SH-SY5Y (cell line): Measurements from ENCODE around the gene CHRND.

Experiments used
- GATA2 ChIP-seq: IDR thresholded peaks from 2 replicates; pipeline ENCODE4 v1.6.1; 2011; ENCODE audit warnings: mild to moderate bottlenecking, low read depth, low read length
- GATA3 ChIP-seq: IDR thresholded peaks from 2 replicates; pipeline ENCODE4 v1.6.1; 2011; ENCODE audit warnings: low read depth, mild to moderate bottlenecking, low read length, moderate library complexity

CHRND gene

GRCh38 chr2:232545511-232546375 is 19.8 kb downstream of the CHRND start:
- TF ChIP-seq GATA2 (no peak), GATA3 (no peak)

- TF ChIP-seq GATA3: no peak
- no peak for TF ChIP-seq GATA2
These were observed 22.0 kb downstream of the CHRND start for GRCh38 chr2:232547991-232548390.

- TF ChIP-seq GATA2 (no peak), GATA3 (no peak)
These were observed 23.8 kb downstream of the CHRND start for GRCh38 chr2:232549655-232550353.

DNA sequence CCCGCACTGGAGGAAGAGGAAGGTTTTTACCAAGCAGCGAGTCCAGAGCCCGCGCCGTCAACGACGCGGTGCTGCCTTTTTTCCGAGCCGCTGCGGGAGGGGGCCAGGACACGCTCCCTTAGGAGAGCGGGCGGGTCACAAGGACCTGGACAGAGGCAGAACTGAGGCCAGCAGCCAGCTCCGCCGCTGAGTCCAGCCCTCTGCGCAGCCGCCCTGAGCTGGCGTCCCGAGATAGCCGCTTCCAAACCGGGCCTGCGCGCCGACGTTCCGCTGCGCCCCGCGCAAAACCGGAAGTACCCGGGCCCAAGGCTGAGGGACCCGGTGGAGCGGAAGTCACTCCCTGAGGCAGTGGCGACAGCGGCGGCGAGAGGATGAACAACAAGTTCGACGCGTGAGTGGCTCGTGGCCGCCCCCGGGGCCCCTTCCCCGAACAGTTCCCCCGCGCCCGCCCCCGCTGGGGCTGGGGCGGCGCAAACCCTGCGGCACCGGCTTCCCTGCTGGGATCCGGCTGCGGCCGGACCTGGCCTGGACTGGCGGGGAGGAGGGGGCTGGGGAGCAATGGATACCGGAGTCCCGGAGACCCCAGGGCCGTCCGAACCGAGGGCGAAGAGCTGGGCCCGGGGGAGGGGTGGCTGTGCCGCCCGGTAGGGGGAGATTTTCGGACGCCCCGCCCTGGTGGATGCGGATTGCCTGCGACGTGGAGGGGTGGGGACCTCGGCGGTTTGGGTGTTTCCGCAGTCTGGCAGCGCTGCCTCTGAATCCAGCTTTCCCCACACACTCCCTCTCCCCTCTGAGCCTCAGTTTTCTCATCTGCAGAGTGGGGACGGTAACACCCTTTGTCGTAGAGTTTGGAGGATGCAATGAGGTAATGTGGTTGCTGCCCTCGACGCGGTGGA is 24.6 kb downstream of the CHRND start, which contains the start of the genes EIF4E2 and TIGD1:
TSS of gene EIF4E2 (plus strand) at position 336 of the 896 bp plus-strand sequence. CDS start at position 372, 36 bp downstream.
TSS of gene TIGD1 (minus strand) at position 204 of the 896 bp plus-strand sequence. CDS start 675 bp downstream, outside the sequence.
- TF ChIP-seq GATA3 (no peak), GATA2 (no peak)

GRCh38 chr2:232551250-232551638 is 25.3 kb downstream of the CHRND start:
- TF ChIP-seq GATA3 (no peak), GATA2 (no peak)

- TF ChIP-seq GATA2: no peak
These were observed 25.8 kb downstream of the CHRND start for GRCh38 chr2:232551776-232552175.

DNA sequence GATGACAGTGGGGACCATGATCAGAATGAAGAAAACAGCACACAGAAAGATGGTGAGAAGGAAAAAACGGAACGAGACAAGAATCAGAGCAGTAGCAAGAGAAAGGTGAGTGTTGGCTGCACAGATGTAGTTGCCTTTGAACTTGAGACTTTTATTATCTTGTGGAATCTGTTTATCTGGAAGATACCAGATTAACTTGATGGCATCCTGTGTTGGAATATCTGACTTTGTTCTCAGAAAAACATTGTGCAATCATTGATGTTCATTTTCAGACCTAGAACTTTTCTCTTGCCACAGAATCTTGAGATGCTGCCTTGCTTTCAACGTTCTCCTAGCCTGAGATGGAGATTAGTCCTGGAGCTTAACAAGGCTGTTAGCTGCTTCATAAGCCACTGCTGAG is 30.5 kb downstream of the CHRND start:
- TF ChIP-seq GATA3 (no peak), GATA2 (no peak)

DNA sequence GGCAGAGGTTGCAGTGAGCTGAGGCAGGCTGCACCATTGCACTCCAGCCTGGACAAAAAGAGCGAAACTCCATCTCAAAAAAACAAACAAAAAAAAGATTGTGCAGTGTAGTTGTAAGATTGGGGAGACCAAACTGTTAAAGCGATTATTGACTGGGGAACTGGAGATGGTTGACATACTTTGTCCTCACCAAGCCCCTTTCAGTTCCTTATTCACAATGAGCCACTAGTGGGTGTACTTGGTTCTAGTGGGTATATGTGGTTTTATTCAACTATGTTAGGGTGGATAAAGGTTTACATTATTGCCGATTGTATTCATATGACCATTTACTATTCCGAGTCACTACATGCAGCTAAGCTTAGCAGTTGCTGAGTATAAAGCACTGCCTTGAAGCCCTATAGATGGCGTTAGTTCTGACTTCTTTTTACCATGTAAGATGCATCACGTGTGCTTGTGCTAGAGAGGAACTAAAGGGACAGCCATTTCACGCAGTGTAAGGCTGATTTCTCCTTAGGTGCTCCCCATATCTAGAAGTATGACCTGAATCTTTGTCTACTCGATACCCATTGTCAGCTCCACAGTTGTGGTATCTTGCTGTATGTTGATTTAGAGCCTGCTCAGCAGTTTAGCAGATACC is 36.7 kb downstream of the CHRND start:
- TF ChIP-seq GATA3 (no peak), GATA2 (no peak)

DNA sequence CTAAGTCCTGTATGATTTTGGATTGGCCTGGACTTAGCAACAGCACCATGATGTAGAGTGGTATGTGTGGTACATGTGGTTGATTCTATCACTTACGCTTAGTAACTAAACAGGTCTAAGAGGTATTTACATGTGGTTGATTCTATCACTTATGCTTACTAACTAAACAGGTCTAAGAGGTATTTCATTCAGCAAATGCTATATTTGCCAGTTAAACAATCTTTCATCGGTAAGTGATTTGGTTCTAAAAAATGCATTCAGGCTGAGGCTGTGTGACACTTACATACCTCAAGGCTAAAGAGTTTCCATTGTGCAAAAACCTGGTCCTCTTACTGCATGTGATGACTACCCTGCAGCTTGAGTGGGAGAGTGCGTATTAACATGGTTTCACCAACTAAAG is 37.6 kb downstream of the CHRND start:
- TF ChIP-seq GATA3: no peak
- TF ChIP-seq GATA2: no peak

DNA sequence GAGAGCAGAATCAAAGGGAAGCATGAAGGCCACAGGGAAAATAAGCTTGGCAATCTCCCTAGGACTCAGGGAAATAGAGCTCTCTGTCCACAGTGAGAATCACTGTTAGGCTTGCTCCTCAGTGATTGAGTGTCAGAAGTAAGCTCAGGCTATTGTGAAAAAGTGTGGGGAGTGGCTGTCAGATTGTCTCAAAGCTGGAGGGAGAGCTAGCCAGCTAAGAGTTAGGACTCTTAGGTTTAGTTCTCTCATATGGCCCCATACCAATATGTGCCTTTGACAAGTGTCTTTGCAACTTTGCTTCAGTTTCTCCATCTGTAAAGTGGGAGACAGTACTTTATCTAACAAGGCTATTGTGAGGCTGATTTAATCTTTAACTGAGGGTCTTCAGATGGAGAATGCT is 41.8 kb downstream of the CHRND start:
- TF ChIP-seq GATA2: no peak
- TF ChIP-seq GATA3: no peak

GRCh38 chr2:232568161-232568560 is 42.2 kb downstream of the CHRND start:
- no peak for TF ChIP-seq GATA3

GRCh38 chr2:232569541-232569940 is 43.6 kb downstream of the CHRND start:
- TF ChIP-seq GATA3 (no peak), GATA2 (no peak)

- TF ChIP-seq GATA2: no peak
- no peak for TF ChIP-seq GATA3
These were observed 45.1 kb downstream of the CHRND start for GRCh38 chr2:232571026-232571474.

DNA sequence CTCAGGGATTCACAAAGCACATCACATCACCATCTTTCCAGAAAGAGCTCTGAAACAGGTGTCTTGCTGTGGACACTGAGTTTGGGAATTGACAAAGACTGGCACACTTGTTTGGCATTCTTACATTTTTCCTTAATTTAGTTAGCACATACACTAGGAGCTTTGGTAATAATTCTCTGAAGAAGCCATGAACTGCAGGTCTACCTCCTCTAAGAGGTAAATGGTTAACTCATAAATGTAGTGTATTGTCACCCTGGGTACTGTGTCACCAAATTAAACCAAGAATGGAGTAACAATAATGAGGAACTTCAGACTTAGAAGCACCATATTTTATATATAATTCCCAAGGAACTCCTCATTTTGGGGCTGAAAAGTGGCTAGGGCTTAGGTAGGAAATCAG is 47.1 kb downstream of the CHRND start:
- no peak for TF ChIP-seq GATA2
- no peak for TF ChIP-seq GATA3
